Stimulated activated CD8-positive, alpha-beta memory T cell treated with anti-CD3 and anti-CD28 coated beads, Interleukin-15, amount 100 ng/mL, for 1 hour (primary cell): ENCODE measurements around the gene AXL.
"Not testable (repeated sequence)": the region's sequence is repeated elsewhere in the genome, so short reads cannot be mapped to it uniquely, and the experiment has no call there.

Experiments used
- DNase-seq: peaks from one replicate; pipeline ENCODE4 v3.0.0-alpha.2; 2020; ENCODE audit warnings: low read depth

AXL gene

DNA sequence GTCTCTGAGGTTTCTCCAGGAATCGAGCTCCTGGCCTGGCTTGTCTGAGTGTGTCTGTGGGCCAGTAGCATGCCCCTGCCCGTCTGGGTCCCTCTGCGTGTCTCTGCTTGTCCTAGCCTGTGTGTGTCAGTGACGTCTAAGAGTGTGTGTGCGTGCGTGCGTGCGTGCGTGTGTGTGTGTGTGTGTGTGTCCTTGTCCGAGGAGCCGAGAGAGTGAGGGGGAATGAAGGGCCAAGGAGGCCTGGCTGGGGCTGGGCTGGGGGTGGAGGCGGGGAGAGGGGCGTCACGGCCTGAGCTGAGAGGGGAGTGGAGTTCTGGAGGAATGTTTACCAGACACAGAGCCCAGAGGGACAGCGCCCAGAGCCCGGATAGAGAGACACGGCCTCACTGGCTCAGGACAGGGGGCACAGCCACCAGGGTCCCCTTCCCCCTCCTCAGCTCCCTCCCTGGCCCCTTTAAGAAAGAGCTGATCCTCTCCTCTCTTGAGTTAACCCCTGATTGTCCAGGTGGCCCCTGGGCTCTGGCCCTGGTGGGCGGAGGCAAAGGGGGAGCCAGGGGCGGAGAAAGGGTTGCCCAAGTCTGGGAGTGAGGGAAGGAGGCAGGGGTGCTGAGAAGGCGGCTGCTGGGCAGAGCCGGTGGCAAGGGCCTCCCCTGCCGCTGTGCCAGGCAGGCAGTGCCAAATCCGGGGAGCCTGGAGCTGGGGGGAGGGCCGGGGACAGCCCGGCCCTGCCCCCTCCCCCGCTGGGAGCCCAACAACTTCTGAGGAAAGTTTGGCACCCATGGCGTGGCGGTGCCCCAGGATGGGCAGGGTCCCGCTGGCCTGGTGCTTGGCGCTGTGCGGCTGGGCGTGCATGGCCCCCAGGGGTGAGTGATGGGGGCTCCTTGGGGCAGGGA, at the start of gene AXL:
TSS of gene AXL (plus strand) at position 609 of the 893 bp plus-strand sequence. CDS start at position 779, 170 bp downstream.
- DNase-seq, result no peak

DNA sequence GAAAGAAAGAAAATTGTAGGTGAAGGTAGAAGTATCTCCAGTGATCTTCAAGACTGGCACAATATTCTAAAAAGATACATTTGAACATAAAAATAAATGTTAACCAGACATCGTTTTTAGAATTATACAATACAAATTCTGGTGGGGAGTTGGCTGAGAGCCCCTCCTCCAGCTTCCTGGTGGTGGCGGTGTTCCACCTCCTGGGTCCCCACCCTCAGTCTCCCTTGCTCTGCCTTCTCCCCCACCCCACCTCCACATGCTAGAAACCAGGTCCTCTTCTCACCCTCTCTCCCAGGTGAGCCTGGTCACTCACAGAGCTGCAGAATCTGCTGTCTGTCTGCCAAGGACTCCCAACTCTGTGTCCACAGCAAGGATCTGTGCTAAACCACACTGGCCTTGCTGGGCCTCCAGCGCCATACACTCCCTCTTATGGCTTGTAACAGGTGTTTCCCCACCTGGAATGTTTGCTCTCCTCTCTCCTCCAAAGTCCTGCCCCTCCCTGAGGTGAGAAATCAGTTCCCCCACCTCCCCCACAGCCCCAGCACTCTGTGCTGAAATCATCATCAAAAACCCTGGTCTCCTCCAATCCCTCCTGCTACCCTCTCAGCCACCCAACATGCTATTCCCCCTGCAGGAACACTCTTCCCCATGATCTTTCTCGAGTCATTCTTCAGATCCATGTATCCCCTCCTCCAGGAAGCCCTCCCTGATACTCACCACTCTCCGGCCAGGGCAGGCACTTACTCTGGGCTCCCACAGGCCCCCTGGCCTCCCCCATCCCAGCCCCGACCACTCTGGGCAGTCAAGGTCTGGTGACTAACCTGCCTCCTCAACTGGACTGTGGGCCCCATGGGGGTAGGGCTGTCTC, 46.5 kb upstream of the AXL start:
- no peak for DNase-seq

DNA sequence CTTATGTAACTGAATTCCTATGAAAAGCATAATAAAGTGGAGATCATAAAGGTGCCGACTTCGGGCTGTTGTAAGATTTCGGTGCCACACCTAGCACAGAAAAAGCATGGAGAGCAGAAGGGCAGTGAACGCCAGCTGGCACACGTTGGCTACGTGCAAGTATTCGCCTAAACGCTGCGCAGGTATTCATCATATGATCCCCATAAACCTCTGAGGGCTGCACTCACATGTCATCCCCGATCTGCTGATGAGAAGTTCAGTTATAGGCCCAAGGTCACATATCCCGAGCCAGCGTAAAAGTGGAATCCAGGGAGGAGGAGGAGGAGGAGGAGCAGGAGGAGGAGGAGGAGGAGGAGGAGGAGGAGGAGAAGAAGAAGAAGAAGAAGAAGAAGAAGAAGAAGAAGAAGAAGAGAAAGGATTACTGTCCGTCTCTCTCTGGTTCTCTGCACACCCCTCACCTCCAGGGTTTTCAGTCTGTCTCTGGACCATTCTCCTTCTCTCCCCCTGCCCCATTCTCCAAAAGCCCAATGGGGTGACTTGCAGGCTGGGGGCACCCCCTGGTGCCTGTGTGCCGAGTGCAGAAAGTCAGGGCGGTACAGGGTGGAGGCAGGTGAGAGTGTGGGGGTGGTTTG, 44.6 kb upstream of the AXL start:
- DNase-seq, result no peak

DNA sequence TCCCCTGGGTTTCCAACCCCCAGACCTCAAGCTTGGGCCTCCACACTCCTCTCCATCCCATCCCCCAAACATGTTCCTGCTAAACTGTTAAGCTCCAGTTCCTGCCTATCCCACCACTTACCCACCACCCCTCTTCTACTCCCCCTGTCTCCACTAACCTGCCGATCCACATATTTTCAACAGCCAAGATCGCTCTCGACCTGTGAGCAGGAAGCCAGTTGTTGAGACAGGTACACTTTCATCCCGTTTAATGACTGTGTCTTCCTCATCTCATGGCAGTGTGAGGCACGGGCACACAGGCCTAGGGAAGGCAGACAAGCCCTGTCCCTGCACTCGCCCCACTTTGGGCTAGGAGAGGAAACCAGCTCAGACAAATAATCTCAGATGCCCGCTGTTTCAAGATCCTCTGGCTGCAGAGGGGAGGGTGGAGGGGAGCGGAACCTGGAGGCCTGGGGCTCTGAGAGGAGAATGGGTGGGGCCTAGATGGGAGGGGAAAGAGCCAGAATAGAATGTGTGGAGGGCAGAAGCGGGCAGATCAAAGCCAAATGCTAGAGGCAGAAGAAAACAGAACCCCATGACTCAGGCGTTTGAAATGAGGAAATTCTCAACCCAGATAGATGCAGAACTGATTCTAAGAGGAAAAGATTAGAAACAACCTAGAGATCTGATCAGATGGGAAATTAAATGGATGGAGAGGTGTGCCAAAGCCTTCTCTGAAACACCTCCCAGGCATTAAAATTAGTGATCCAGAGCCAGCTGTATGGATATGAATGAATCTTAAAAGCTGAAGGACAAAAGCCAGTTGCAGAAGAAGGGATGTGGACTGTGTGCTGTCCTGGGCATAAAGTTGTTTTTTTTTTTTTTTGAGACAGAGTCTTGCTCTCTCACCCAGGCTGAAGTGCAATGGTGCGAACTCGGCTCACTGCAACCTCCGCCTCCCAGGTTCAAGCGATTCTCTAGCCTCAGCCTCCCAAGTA, 42.9 kb upstream of the AXL start:
- DNase-seq, result no peak

DNA sequence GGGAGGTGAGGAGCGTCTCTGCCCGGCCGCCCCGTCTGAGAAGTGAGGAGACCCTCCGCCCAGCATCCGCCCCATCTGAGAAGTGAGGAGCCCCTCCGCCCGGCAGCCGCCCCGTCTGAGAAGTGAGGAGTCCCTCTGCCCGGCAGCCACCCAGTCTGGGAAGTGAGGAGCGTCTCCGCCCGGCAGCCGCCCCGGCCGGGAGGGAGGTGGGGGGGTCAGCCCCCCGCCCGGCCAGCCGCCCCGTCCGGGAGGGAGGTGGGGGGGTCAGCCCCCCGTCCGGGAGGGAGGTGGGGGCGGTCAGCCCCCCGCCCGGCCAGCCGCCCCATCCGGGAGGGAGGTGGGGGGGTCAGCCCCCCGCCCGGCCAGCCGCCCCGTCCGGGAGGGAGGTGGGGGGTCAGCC, 38.9 kb upstream of the AXL start:
- not testable (repeated sequence) for DNase-seq

DNA sequence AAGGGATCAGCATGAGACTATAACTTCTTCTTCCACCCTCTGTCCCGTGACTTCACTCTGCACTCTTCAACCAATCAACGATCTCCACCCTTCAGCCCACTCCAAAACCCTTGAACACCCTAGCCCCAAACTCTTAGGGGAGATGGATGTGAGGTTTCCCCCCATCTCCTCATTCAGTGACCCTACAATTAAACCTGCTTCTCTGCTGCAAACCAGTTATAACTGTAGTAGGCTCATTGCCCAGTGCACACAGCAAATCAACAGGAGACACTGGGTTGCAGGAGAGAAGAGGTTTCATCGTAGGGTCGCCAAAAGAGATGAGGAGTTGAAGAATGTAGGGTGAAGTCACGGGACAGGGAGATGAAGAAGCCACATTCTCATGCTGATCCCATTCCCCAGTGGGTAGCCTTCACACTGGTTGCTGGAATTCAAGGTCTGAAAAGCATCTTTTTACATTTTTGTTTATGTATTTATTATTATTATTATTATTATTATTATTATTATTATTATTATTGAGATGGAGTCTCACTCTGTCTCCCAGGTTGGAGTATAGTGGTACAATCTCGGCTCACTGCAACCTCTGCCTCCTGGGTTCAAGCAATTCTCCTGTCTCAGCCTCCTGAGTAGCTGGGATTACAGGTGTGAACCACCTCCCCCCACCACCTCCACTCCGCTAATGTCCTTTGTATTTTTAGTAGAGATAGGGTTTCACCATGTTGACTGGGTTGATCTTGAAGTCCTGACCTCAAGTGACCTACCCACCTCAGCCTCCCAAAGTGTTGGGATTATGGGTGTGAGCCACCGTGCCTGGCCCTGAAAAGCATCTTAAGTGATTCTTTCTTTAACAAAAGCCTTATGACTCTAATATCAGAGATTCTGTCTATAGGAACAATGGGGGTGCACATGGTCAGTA, 31.8 kb upstream of the AXL start:
- DNase-seq, result no peak

DNA sequence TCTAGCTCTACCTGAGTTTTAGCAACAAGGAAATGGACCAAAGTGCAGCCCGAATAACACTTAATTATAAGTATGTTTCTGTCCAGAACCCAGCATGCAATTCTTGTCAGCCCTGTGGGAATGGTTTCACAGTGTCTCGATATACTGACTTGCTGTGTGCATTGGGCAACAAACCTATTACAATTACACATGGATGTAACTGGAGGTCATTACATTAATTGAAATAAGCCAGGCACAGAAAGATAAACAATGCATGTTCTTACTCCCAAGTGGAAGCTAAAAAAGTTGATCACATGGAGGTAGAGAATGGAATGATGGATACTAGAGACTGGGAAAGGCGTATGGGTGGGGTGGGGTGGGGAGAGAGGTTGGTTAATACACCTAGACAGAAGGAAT, 31.1 kb upstream of the AXL start:
- no peak for DNase-seq

DNA sequence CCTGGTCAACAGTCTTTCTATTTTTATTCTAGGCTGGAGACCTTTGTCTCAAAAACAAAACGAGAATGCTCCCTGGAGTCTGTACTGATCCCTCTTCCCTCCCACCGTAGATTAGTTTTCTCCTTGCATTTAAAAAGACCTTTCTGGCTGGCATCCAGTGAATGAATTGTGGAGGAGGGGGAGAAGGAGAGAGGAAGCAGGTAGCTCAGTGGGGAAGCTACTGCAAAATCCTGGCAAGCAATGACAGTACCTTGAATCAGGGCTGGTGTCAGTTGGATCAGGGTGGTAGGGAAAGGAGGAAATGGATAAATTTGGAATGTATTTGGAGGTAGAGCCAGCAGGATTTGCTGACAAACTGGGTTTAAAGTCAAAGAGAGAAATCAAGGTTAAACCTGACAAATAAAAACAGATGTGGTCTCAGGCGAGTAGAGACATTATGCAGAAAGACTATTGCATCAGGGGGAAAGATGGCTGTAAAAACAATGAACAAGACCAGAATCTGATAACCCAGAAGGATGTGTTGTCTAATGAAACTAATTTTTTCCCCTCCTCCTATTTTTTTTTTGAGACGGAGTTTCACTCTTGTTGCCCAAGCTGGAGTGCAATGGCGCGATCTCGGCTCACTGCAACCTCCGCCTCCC, 29.5 kb upstream of the AXL start:
- DNase-seq, result no peak

DNA sequence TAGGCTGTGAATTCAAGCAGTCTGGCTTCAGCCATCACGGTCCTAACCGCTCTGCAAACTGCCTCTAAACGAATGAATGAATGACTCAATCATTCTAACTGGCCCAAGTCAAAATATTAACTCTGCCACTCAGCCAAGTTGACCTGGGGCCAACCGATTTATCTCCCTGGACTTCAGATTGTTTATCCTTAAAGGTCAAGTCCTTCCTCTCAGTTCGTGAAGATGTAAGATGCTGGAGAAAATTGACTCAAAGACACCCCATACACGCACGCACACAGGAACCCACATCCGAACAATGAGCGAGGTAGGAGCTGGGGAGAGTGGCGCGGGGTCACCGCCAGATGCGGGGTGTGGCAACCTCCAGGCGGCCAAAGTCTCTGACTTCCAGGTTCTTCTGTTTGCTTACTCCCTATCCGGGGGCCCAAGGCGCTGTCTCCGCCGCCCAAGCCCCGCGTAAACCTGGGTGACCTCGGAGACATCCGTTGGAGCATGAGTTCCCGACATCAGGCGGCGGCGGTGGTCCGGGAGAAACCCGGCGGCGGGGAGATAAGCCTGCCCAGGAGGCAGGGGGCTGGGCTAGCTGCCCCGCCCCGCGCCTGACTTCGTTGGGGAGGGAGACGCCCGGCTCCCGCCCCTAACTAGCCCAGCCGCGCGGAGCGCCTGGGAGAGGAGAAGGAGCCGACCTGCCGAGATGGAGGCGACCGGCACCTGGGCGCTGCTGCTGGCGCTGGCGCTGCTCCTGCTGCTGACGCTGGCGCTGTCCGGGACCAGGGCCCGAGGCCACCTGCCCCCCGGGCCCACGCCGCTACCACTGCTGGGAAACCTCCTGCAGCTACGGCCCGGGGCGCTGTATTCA, 26.2 kb upstream of the AXL start, which contains the start of gene CYP2S1:
TSS of gene CYP2S1 (plus strand) at position 646 of the 856 bp plus-strand sequence. CDS start at position 692, 46 bp downstream.
- no peak for DNase-seq

DNA sequence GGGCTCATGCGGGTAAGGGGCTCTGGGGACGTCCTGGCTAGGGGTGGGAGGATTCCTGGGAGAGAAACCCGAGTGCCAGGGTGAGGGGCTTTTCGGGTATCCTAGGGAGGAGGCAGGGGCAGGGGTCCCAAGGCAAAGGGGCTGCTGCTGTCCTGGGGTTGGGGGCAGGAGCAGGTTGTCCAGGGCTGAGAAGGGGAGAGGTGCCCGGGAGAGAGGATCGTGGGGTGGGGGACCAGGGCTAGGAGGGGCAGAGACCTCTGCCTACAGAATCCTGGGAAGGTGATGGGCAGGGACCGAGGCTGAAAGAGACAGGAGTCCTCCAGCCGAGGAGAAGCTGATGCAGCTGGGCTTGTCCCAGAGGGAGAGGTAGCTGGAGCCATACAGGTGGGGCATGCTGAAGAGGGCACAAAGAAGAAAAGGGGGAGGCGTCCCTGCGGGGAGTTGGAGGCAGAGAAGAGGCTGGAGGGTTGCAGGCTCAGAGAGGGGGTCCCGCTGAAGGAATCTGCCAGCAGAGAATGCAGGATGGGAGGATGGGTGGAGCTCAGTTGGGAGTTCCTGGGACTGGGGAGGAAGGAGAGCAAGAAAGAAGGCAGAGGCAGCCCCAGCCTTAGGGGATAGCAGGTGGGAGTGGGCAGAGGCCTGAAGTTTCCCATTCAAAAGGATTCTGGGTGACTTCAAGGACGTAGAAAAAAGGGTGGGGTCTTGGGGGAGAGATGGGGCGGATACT, 25.4 kb upstream of the AXL start:
- DNase-seq, result no peak

DNA sequence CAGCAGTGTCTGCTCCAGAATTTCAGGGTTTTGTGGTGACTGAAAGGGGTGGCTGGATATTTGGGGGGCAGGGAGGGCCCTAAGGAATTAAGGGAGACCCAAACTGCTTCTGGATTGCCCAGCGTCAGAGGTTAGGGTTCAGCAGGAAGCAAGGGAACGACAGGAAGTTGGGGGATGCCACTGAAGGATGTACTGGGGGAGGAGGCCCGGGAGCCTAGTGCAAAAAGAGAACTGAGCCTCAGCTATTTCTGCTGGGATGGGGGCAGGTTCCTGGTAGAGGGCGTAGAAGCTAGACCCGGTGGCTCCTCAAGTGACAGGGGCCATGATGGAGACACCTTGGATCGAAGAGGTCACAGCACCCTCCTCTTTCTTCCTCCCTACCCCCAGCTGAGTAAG, 24.9 kb upstream of the AXL start:
- no peak for DNase-seq

DNA sequence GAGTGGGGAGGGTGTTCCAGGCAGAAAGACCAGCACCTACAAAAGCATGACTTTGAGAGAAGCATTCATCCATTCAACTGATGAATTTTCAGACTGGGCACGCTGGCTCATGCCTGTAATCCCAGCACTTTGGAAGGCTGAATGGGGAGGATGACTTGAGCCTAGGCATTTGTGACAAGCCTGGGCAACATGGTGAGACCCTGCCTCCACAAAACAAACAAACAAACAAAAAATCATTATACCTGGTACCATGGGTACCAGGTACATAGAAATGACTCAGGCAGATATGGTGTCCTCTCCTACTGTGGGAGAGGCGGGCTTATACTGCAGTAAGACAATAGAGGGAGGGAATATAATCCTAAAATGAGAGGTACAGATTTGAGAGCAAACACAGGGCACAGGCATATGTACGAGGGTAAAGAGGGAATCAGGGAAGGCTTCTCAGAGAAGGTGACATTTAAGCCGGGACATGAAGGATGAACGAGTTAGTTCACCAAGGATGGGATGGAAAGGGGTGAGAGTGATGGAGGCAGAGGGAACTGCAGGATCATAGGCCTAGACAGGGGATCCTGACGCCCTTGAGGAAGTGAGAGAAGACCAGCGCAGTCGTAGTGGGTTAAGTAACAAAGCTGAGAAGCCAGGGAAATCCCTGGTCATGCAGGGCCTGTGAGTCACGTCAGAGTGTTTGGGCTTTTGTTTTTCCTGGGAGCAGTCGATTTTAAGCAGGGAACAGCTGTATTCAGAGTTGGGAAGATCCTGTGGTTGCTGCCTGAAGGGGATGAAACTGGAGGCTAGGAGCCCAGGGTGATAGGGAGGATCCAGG, 23.1 kb upstream of the AXL start:
- no peak for DNase-seq

DNA sequence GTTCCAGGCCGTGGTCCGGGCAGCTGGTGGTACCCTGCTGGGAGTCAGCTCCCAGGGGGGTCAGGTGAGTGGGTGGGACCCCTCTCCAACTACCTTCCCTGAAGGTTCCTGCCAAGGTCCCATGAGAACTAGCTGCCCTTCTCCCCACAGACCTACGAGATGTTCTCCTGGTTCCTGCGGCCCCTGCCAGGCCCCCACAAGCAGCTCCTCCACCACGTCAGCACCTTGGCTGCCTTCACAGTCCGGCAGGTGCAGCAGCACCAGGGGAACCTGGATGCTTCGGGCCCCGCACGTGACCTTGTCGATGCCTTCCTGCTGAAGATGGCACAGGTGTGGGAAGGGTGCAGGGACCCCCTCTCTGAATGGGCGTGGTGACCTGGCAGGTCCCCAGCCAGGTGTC, 20.5 kb upstream of the AXL start:
- no peak for DNase-seq

DNA sequence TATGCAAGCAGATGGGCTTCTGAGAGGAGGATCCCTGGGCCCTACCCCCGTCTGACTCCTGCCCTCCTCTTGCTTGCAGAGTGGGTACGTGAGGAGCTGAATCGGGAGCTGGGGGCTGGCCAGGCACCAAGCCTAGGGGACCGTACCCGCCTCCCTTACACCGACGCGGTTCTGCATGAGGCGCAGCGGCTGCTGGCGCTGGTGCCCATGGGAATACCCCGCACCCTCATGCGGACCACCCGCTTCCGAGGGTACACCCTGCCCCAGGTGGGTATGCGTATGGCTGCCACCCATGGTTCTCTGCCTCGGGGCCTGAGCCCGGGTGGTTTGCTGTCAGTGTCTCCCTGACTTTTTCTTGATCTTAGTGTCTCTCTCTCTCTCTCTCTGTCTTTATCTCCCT, 15.7 kb upstream of the AXL start:
- no peak for DNase-seq

DNA sequence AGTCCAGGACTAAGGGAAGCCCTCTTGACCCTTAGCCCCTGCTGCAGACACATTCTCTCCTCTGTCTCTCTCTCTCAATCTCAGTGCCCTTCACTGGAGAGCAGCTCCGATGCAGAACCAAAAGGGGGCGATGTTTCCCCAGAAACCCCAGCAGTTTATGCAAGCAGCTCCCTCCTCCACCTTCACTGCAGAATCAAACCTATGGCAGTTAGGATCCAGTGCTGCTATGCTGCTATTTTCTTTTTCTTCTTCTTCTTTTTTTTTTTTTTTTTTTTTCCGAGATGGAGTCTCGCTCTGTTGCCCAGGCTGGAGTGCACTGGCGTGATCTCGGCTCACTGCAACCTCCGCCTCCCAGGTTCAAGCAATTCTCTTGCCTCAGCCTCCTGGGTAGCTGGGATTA, 14.7 kb upstream of the AXL start:
- peak; percentile 68 for DNase-seq

DNA sequence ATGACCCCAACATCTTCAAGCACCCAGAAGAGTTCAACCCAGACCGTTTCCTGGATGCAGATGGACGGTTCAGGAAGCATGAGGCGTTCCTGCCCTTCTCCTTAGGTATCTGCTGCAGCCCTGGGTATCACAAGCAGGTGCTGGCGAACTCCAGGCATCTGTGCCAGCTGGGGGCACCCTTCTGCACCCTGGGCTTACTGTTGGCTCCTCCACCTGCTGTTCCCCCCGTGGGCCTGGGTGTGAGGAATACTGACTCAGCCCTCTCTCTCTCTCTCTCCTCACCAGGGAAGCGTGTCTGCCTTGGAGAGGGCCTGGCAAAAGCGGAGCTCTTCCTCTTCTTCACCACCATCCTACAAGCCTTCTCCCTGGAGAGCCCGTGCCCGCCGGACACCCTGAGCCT, 13.0 kb upstream of the AXL start:
- no peak for DNase-seq

DNA sequence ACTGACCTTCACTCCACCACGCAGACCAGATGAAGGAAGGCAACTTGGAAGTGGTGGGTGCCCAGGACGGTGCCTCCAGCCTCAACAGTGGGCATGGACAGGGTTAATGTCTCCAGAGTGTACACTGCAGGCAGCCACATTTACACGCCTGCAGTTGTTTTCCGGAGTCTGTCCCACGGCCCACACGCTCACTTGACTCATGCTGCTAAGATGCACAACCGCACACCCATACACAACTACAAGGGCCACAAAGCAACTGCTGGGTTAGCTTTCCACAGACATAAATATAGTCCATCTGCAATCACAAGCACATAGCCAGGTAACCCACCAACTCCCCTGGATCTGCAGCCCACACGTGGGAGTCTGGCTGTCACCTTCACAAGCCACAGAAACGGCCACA, 12.6 kb upstream of the AXL start:
- no peak for DNase-seq
